ENCODE data around the gene PRSS22.

PRSS22 gene

GRCh38 chr16:2814551-2815298, 43.2 kb downstream of the PRSS22 start:
- H3K27ac ChIP-seq, result no peak overlapping the region
- TF ChIP-seq CTCF (conservative IDR thresholded peaks at IDR 0.05), result no peak

- no peak for TF ChIP-seq CTCF (conservative IDR thresholded peaks at IDR 0.05)
- H3K27ac ChIP-seq, result no peak overlapping the region
Observed at GRCh38 chr16:2813771-2814221, 44.2 kb downstream of the PRSS22 start.

- TF ChIP-seq CTCF (conservative IDR thresholded peaks at IDR 0.05), result no peak
- no peak overlapping the region for H3K27ac ChIP-seq
Observed at GRCh38 chr16:2811703-2812471, 46.1 kb downstream of the PRSS22 start.

- no peak overlapping the region for H3K27ac ChIP-seq
- no peak for TF ChIP-seq CTCF (conservative IDR thresholded peaks at IDR 0.05)
Observed at GRCh38 chr16:2810651-2811050, 47.3 kb downstream of the PRSS22 start.

GRCh38 chr16:2809149-2809760, 48.7 kb downstream of the PRSS22 start:
- no peak for TF ChIP-seq CTCF (conservative IDR thresholded peaks at IDR 0.05)
- H3K27ac ChIP-seq, result no peak overlapping the region

GRCh38 chr16:2808181-2808580, 49.8 kb downstream of the PRSS22 start:
- no peak overlapping the region for H3K27ac ChIP-seq
- TF ChIP-seq CTCF (conservative IDR thresholded peaks at IDR 0.05), result no peak

GRCh38 chr16:2806286-2806685, 51.7 kb downstream of the PRSS22 start:
- H3K27ac ChIP-seq, result no peak overlapping the region
- TF ChIP-seq CTCF (conservative IDR thresholded peaks at IDR 0.05), result no peak
